ENCODE measurements around the gene SLC2A11.

The SLC2A11 gene

DNA sequence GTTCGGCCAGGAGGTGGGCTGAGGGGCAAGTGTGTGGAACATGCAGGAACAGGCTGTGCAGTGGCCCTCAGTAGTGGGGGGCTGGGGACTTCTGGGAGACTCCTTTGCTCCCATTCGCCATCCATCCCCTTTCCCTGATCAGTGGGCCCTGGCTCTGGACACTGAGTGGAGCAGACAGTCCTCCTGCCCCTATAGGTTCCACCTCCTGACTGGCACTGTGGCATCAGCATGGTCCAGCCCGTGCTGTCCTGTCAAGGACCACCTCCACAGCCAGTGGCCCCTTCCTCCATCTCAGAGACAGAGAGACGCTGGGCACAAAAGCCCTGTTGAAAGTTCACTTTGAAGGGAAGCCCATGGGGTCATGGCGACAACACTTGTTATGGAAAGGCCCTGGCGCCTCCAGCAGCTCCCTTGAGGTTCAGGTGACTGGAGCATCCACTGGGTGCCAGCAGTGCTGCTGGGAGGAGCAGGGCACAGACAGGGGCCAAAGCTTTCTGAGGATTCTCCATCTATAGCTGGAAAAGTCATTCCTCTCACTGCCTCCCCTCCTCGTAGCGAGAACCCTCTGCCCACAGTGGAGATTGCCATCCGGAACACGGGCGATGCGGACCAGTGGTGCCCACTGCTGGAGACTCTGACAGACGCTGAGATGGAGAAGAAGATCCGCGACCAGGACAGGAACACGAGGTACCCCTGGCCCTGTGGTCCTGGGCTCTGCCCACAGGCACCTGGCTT lies 24.5 kb upstream of the SLC2A11 start:
- no peak for DNase-seq

DNA sequence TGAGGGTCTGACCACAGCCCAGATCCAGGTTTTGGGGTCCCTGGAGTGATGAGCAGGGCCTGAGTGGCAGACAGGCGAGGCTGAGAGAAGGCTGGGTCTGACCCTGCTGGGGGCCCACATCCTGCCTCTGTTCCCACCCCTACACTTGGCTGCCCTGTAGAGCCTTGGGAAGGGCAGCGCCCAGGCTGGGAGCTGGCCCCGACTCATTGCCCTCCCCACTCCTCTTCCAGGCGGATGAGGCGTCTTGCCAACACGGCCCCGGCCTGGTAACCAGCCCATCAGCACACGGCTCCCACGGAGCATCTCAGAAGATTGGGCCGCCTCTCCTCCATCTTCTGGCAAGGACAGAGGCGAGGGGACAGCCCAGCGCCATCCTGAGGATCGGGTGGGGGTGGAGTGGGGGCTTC lies 23.8 kb upstream of the SLC2A11 start:
- DNase-seq = no peak

DNA sequence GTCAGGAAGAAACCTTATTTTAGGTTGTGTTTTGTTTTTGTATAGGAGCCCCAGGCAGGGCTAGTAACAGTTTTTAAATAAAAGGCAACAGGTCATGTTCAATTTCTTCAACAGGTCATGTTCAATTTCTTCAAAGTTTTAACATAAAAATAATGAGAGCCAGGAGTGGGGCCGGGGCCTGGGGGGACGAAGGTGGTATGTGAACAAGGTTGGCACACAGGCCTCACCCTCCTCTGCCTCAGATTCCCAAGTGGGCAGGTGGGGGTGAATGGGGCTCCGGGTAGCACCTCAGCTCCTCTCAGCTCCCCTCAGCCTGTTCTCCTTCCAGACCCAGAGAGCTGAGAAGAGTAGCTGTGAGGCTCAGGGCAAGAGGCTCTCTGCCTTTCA lies 23.3 kb upstream of the SLC2A11 start:
- DNase-seq = no peak

DNA sequence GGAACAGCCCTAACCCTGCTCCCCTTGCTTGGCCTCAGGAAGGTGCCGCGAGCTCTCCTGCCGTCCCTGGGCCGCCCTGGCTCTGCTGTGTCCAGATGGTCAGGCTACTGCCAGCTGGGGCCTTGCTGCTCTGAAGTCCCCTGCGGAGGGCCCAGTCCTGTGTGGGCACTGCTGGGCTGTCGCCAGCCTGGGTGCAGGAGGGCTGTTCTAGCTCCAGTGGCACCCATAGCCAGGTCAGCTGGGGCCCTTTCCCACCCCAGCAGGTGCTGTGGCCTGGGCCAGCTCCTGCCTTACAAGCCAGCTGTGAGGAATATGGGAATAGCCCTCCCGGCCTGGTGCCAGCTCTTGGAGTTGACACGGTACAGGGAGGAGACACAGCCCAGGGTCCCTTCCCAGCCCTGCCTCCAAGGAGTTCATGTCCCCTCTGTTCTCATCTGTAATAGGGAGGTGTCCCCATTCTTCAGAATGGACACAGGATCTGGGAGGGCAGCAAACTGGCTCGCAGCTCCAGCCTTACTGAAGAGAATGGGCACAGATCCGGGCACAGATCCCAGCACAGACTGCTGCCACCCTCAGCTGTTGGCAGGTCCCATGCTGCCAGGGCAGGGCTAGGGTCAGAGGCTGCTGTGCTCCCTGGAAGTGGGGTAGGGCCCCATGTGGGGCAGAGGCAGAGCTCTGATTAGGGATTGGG lies 22.7 kb upstream of the SLC2A11 start:
- DNase-seq = no peak

DNA sequence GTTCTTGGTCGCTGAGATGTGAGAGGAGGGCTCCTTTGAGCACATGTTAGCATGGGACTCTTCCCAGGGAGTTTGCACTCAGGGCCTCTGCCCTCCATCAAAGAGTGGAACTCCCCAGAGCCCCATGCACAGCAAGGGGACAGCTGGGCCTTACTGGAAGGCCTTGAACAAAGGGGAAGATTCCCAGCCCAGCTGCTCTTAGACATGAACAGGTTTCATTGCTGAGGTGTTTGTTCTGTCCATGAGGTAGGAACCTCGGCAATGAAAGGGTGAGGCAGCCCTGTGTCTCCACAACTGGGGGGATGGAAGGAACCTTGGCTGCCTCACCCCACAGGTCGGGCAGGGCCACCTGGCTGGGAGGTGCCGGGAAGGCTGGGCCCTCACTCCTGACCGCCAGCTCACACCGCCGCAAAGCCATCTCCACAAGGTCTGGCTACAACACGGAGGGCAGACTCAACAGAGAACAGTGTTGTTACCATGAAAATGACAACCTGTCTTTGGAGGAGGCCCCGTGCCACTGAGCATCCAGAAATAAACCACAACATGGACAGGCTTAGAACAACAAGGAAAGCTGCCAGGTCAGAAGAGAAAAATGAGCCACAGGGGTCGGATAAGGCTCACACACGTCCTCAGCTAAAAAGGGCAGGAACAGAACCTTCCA lies 22.1 kb upstream of the SLC2A11 start:
- DNase-seq = no peak

DNA sequence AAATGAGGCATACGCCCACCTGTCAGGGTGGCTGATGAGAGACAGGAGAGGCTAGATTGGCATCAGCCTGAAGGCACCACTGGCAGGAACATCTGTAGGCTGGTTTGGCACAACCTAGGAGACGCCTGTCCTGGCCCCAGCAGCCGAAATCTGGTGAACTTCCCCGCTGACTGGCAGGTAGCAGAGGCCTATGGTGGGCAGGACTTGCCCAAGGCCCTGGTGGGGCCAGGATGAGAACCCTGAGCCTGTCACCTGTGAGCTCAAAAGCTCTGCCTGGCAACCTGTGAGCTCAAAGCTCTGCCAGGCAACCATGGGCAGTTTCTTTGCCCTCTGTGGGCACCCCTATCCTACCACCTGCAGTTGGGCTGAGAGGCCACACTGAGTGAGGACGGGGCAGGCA lies 21.4 kb upstream of the SLC2A11 start:
- DNase-seq = no peak

DNA sequence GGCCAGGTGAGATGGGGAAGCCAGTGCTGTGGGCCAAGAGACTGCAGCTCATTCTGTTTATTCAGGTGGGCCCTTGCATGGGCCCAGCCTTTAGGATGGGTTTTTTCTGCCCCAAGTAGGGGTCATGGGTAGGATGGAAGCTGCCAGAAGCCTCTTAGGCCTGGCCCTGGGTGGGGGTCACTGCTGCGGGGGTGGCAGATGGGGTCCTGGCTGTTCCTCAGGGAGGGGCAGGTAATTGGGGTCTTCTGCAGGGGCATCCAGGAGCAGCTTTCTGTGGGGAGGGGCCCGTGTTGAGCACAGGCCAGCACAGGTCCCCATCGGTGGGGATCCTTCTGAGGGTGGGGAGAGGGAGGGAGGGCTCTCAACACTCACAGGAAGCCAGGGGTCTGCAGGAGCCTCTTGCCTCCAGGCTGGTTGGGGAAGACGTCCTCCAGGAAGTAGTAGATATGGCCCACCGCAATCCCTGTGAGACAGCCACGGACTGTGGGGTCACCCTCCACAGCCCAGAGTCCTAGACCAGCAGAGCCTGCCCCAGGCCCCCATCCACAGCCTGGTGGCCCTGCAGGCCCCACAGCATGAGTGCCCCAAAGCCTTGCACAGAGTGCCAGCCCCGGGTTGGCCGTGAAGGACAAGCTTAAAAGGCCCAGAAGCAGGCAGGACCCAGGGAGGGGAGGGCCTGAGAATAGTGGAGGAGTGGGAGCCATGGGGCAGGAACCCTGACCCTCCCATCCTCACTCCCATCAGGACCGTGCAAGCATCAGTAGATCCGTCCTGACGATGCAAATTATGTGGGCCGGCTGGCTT lies 20.8 kb upstream of the SLC2A11 start:
- no peak for DNase-seq

DNA sequence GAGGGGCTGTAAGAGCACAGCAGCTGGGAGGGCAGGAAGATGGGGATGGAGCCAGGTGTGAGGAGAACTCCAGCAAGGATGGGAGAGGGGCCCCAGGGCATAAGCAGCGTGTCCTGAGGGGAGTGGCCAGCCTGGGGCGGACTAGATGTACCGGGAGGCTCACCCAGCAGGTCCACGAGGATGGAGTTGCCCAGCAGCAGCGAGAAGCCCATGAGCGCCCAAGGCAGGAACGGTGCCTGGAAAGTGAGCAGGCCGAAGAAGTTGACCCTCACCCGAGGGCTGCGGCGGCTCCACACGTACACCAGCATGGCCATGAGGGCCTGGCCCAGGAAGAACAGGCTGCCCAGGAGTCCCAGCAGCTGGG lies 20.2 kb upstream of the SLC2A11 start:
- no peak for DNase-seq

DNA sequence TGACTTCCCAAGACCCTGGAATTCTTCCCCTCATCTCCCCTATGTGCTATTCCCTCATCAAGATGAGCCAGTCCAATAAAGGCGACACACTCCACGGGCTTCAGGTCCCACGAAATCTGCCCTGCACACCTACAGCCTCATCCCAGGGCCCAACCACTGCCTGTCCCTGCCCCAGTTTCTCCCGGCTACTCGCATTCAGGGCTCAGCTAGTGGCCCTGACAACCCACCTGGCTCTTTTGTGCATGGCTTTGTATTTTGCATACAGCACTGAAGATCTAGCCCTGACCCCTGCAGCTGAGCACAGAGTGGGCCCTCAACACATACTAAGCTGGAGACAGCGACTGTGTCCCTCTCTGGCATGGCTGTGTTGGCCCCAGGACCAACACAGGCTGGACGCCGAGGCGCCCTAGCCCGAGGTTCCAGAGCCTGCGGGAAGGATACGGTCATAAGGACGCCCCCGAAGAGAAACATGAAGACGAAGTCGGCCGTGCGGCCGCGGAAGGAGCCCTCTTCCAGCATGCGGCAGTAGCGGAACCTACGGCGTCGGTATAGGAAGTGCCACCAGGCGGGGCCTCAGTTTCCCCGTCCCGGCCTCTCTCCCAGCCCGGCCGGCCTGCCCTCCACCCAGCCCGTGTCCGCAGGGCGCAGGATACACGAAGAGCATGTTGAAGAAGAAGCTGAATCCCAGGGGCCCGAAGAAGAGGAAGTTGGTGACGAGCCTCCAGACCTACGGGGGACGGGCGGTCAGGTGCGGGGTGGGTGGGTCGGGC lies 19.6 kb upstream of the SLC2A11 start:
- DNase-seq = no peak

DNA sequence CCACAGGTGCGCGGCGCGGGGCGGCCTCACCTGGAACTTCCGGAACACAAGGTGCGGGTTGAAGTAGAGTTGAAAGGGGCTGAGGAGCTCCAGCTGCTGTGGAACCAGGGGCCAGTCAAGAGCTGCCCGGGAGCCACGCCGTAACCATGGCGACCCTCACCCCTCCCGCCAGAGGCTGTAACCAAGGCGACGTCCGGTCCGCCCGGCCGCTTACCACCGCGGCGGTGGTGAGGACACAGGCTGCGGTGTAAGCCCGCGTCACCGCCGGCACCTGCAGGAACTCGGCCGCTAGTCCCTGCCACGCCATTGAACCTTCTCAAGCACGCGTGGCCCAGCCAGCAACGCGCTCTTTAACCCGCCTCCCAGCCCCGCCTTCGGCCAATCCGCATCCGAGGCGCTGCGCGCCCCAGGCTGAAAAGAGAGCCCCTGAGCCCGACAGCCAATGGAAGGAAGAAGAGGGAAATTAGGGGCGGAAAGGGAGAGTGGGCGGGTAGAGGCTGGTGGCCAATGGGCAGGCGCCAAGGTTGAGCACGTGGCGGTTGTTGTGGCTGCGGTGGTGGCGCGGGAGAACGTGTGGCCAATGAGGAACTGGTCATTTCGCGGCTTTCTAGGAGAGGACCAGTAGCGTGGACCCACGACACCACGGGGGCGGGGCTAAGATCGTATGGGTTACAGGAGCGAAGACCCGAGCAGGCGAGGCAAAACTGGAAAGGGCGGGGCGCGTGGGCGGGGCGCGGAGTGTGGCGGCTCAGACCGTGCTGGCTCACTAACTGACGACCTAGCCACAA lies 18.8 kb upstream of the SLC2A11 start, which contains the start of gene DERL3:
Gene DERL3 (minus strand): TSS at position 326 of the 788 bp plus-strand sequence. CDS start 19 bp downstream, at position 307.
- peak; percentile 37 for DNase-seq

DNA sequence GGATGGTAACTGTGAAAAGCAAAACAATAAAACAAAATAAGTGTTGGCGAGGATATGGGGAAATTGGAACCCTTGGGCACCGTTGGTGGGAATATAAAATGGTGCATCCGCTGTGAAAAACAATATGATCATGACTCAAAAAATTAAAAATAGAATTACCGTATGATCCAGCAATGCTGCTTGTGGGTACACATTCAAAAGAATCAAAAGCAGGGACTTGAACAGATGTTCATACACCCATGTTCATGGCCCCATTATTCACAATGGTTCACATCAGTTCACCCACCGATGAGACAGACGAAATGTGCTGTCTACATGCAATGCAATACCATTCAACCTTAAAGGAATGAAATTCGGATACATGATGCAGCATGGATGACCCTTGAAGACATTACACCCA lies 17.6 kb upstream of the SLC2A11 start:
- no peak for DNase-seq

DNA sequence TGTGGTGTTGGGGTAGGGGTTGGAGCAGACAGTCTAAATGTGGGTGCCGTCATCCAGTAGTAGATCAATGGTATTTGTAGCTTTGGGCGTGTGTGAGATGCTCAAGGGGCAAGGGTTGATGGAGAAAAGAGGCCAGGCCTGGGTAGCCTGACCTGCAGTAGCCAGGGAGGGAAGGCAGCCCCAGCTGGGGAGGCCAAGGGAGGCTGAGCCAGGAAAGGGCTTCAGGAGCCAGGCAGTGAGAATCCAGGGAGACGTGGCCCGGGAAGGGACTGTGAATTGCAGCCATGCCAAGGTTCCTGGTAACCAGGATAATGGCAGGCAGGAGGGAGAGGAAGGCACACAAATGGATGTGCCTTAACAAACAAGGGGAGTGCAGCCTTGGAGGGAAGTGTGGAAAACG lies 16.4 kb upstream of the SLC2A11 start:
- no peak for DNase-seq

DNA sequence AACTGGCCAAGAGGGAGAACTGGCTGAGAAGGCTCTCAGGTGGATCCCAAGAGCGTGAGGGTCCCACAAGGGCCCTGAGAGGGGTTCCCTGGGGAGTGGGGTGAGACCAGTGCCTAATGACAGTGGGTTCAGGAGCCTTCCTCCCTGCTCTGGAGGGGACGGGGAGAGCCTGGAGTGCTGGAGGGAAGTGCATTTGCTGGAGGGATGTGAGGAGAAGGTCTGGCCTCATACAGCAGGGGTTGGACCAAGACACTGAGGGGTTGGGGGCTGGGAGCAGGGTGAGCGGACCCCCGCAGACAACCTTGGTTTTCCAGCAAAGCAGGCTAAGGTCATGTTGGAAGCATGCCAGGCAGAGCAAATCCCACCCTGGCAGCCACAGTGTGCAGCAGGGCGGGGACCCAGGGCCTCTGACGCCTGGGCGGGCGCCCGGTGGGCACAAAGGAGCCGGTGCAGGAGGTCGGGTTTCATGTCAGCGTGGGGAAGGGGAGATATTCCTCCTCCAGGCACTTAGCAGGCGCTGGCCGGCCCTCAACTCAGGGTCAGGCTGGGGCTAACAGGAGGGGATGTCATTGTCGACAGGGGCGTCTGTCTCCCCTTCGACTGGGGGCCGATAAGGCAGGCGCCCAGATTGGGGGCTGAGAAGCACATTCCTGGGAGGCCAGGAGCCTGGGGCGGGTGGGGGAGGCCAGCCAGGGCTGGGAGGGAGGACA lies 15.8 kb upstream of the SLC2A11 start:
- DNase-seq = no peak

DNA sequence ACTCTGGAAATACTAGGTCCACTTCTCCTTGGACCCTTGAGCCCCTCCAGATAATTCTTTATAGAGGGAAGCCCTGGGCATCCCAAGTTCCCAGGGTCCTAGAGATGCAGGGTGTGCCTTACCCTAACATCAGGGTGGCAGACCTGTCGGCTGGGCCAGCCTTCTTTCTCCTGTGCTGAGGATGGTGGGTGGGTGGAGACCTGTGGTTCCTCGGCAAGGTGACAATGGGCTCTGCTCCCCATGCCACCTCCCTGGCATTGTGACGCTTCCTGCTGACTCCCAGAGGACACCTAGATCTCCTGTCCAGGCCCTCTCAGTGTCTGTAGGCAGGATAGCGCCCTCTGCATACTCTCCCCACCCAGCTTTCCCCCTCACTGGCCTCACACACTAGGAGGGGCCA lies 15.1 kb upstream of the SLC2A11 start:
- no peak for DNase-seq

DNA sequence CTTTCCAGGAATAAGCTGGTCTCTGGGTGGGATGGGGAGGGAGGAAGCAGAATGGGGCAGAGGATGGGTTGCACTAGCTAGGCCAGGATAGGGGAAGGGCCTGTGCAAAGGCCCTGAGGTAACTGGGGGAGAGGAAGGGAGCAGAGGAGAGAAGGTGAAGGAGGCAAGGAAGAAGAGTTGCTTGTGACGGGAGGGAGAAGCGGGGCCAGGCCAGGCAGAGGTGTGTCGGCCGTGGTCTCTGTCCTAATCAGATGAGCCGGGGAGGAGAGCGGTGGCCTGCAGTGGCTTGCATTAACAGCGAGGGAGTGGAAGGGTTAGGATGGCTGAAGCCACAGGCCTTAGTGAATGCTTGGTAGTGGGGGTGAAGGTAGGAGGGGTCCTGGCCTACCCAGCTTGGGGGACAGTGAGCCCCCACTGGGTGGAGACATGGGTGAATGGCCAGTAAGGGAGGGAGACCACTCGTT lies 12.9 kb upstream of the SLC2A11 start:
- no peak for DNase-seq

DNA sequence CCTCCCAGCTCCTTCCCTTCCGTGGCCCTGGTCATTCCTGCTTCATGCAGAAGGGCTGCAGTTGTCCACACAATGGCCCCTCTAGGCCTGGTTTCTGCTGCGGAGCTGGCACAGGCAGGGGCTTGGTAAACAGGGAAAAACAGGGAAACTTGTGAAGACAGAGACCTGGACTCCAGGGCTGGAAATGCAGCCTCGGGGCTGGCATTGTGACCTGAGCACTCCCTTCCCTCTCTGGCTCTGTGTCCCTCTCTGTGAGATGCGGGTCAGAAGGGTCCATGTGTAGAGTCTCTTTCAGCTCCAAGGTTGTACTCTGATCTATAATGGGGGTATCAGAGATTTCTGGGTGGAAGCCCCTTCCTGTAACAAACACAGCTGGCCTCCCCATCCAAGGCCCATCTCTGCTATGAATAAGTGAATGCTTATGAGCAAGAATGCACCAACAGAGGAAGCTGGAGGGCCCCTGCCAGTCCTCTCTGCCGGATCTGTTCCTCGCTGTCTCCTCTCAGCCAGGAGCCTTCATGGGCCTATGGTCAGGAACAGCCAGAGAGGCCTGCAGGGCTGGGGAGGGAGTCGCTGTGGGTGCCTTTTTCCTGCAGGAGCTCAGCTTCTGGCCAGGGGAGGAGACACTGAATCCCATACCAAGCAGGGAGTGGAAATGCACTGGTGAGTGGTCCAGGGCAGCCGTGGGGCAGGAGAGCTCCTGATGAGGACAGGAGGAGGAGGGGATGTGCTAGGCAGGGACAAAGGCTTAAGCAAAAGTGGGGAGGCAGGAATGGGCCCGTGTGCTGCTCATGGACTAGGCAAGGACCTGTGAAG lies 12.2 kb upstream of the SLC2A11 start:
- no peak for DNase-seq

DNA sequence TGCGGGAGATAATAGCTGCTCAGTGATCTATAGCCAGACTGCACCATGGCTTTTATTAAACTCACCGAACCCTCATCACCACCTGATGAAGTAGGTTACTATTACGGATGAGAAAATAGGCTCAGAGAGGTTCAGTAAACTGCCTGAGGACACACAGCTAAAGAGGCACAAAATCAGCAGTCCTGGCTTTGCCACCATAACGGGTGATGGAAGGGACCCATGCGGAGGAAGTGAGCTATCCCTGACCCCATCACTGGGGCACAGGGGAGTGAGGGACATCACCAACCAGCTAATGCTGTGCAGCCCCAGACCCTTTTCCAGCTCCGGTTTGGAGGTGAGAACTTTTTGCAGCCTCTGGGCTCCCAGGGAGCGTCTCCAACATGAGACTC lies 11.6 kb upstream of the SLC2A11 start:
- DNase-seq = no peak

DNA sequence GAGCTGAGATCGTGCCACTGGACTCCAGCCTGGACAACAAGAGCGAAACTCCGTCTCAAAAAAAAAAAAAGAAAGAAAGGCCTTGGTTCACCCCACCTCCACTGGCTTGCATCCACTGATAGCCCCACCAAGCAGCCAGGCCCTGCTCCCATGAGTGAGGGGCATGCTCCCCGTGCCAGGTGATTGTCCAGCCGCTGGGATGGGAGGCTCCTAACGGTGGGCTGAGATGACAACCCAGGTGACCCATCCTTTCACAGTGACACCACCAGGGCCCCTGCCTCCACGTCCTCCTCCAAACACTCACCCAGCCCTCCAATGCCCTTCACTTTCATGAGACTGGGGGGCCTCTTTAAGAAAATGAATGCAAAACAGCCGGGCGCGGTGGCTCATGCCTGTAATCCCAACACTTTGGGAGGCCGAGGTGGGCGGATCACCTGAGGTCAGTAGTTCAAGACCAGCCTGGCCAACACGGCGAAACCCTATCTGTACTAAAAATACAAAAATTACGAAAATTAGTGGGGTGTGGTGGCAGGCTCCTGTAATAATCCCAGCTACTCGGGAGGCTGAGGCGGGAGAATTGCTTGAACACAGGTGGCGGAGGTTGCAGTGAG lies 10.3 kb upstream of the SLC2A11 start:
- DNase-seq = no peak
